Hematopoietic multipotent progenitor cell treated with erythropoietin and hydrocortisone succinate and interleukin-3 and kit ligand, for 8 days (in vitro differentiated cells): ENCODE data around the gene CCM2L.
A peak's percentile ranks its signal among the peaks of the same experiment; 100 is the strongest.

Experiments
- DNase-seq: peaks from one replicate; pipeline ENCODE4 v3.0.0-alpha.2; 2015

The CCM2L gene

GRCh38 chr20:31996996-31997395, 13.2 kb upstream of the CCM2L start:
- DNase-seq: no peak

- no peak for DNase-seq
These were observed 12.0 kb upstream of the CCM2L start for GRCh38 chr20:31998246-31998645.

- no peak for DNase-seq
These were observed 6.9 kb upstream of the CCM2L start for GRCh38 chr20:32003325-32003724.

DNA sequence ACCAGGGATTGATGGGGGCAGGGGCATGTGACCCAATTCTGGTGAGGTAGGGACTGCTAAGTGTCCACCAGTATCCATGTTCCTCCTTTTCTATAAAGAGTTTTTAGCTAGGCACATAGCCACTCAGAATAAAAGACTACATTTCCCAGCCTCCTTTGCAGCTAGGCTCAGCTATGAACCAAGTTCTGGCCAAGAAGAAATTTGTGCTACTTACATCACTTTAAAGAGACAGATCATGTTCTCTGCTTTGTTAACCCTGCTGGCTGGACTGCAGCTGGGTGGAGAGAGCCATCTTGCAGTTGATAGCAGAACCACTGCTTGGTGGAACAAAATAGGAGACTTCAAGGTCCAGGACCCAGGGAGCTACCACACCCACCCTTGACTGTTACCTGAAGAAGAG, 5.3 kb upstream of the CCM2L start:
- peak; percentile 26 for DNase-seq

- DNase-seq: no peak
These were observed 4.2 kb upstream of the CCM2L start for GRCh38 chr20:32006053-32006452.

DNA sequence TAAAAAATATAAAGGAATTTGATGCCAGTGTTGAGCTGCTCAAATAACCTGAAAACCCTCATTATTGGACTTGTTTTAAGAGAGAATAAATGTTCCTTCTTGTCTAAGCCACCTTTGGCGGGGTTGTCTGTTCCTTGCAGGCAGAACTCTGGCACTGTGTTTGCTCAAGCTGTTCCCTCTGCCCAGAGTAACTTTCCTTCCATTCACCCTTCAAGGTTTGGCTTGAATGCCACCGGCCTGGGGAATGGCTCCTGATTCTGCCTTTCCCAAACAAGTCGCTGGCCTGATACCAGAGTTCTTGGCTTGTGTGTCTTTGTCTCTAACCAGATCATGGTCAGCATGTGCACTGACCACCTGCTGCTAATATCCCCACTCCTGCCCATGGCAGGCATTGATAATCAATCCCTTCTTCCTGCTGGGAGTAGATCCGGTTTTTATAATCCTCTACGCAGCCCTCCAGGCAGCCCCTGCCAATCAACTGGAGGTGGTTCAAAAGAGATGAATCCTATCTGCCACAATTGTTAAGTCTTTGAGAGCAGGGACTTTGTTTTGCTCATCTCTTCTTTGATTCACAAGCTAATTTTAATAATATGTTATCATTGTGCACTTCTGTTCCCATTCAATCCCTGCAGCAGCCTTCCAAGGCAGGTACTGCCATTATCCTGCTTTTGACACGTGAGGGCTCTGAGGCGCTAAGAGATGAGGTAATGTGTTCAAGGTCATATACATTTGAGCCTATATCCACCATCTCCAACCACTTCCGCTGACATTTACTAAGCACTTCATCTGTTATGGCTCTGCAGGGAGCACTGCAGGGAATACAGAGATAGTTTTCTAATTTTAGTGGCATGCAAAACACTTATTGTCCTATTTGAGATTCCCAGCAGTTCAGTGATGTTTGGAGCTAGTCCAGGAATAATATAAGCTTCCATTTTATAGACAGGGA, 3.1 kb upstream of the CCM2L start:
- DNase-seq: no peak

DNA sequence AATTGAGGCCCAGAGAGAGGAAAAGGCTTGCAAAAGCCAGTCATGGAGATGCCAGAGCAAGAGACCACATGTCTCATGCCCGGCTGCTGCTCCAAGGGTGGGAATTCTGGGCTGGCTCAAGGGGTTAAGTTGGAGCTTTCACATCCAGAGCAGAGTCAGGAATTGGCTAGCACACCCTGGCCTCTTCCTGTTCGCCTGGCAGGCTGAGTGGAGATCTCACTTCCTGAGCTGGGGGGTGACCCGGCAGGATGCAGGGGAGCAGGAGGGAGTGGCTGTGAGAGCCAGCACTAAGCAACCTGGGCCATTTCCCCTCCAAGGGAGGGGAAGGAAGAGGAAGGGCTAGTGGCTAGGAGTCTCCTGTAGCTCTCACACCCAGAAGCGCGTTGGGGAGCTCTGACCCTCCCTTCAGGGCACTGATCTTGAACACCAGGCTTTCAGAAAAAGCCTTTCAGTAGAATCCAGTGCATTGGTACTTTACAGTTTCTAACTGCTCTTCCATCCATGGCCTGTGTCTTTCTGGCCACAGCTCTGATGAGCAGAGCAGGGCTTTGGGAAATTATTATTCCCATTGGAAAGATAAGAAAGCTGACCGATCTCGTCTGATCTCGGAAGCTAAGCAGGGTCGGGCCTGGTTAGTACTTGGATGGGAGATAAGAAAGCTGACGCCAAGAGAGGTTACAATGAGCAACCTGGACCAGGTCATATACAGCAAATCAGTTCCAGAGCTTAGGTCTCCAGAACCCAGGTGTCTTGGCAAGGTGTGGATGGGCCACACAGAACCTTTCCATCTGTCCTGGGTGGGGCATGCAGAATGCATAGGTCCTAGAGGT, 2.2 kb upstream of the CCM2L start:
- DNase-seq: no peak

- DNase-seq: no peak
These were observed 674 bp upstream of the CCM2L start for GRCh38 chr20:32009564-32009963.

DNA sequence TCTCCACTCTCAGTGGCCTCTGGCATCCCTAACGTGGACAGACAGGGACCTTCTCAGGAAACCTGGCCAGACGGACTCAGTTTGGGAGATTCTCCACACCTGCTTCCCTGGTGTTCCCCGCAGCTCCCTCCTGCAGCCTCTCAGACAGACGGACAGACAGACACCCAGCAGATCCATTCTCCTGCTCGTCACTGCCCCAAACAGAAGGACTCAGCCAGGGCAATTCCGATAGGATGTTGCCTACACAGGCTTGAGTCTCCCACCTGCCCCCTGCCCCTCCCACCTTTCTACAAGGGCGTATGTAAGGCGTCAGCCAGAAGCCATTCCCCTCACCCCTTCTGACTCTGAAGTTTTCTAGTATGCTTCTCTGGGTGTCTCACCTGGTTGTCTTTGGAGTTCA, 428 bp downstream of the CCM2L start:
- DNase-seq: no peak

GRCh38 chr20:32012159-32012688, 2.0 kb downstream of the CCM2L start:
- no peak for DNase-seq

DNA sequence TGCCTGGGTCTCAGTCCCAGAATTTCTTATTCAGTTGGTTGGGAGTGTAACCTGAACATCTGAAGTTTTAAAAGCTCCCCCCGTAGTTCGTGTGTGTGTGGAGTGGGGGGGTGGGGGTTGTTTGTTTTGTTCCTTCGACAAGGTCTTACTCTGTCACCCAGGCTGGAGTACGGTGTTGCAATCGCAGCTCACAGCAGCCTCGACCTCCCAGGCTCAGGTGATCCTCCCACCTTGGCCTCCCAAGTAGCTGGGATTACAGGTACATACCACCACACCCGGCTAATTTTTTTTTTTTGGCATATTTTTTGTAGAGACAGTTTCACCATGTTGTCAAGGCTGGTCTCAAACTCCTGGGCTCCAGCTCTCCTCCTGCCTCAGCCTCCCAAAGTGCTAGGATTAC, 3.1 kb downstream of the CCM2L start:
- no peak for DNase-seq

DNA sequence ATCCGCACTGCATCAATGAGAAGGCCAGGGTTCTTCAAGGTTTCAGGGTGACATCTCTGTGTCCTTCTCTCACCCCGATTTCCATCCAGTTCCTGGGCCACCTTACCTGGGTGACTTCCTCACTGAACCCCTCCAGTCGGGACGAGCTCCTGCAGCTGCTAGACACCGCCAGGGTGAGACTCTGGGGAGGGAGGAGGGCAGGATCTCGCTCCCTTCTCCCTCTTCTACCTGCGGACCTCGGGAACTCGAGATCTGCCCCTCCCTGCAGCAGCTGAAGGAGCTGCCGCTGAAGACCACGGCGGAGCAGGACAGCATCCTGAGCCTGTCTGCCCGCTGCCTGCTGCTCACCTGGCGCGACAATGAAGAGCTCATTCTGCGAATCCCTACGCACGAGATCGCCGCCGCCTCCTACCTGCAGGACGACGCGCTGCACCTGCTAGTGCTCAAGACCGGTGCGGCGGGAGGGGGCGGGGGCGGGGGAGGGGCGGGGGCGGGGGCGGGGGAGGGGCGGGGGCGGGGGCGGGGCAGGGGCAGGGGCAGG, 7.5 kb downstream of the CCM2L start:
- DNase-seq: no peak

- no peak for DNase-seq
These were observed 8.3 kb downstream of the CCM2L start for GRCh38 chr20:32018269-32019155.

DNA sequence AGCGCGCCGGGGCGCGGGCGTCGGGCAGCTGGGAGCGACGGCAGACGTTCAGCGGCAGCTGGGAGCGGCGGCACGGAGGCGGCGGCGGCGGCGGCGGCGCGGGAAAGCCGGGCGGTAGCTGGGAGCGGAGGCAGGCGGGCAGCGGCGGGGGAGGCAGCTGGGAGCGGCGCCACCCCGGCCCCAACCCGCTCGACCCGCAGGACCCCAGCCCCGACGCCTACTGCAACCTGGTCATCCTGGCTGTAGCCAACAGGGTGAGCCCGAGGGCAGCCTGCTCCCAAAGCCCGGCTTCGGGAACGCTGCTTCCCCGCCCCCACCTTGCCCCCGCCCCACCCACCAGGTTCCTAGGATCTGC, 8.9 kb downstream of the CCM2L start:
- DNase-seq: no peak

GRCh38 chr20:32019563-32020463, 9.6 kb downstream of the CCM2L start:
- DNase-seq: no peak

DNA sequence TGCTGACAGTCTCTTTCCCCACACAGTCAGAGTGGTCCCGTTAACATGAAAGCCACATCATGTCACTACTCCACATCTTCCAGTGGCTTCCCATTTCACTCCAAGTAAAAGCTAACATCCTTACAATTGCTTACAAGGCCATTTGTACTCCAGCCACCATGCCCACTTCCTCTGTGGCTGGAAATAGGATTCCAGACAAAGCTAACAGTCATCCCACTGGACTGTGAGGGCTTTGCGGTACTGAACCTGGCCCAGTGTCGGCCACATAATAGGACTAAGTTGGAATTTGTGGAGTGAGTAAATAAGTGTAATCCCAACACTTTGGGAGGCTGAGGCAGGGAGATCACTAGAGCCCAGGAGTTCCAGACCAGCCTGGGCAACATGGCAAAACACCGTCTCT, 10.9 kb downstream of the CCM2L start:
- DNase-seq: no peak

DNA sequence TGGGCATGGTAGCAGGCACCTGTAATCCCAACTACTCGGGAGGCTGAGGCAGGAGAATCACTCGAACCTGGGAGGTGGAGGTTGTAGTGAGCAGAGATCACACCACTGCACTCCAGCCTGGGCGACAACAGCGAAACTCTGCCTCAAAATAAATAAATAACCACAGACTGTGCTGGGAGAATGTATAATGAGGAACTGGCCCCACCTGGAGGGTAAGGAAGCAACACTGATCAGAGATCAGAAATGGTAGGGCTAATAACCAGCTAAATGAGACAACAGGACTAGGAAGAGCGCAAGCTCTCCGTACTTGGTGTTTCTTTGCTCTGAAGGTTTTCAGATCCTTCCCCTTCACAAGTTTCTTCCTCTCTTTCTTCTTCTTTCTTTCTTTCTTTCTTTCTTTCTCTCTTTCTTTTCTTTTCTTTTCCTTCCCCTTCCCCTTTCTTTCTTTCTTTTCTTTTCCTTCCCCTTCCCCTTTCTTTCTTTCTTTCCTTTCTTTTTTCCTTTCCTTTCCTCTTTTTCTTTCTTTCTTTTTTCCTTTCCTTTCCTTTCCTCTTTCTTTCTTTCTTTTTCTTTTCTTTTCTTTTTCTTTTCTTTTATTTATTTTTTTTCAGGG, 14.6 kb downstream of the CCM2L start:
- no peak for DNase-seq

DNA sequence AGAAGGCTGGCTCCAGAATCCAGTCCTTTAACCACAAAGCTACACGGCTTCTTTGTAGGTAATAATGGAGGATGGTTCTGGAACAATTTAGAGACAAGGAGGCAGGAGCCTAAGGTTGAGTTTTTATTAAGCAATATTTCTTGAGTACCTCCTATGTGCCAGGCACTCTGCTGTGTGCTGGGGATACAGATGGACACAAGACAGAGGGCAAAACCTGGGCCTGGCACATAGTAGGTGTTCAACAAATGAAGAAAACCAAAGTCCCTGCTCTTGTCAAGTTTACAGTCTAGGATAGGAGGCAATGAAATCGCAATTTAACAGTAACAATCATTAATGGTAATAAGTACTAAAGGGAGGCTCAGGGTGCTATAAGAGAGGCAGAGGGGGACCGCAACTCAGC, 17.4 kb downstream of the CCM2L start:
- no peak for DNase-seq

GRCh38 chr20:32028647-32029372, 18.6 kb downstream of the CCM2L start:
- no peak for DNase-seq

DNA sequence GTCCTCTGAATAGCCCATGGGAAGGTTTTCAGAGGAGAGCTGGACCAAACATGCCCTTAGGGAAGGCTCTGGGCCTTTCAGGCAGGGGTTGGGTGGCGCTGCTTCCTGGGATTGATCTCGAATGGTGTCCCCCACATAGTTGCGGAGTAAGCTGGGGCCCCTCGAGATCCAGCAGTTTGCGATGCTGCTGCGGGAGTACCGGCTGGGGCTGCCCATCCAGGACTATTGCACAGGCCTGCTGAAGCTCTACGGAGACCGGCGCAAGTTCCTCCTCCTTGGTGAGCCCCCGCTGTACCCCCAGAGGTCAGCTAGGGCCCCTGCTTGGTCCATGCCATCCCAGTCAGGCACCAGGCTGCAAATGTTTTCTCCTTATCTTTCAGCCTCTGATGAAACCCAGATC, 19.3 kb downstream of the CCM2L start:
- no peak for DNase-seq
